H9 (cell line): Measurements from ENCODE around the gene SUGP1. TPM values are rescaled to one million over a fixed set of nuclear protein-coding genes. Genes with fewer than 3 reads are reported as not detected.

Source experiments
- DNase-seq: peaks from one replicate; pipeline ENCODE4 v3.0.0-alpha.2; 2017
- H2AFZ ChIP-seq: one replicate; pipeline ENCODE4 v1.6.1; 2013; ENCODE audit warnings: mild to moderate bottlenecking, low read length, control low read depth, moderate library complexity
- H2AK5ac ChIP-seq: 2 replicates; pipeline ENCODE4 v1.6.1; 2013; ENCODE audit warnings: low read length, control low read depth, mixed read lengths; ENCODE audit not compliant: insufficient read length
- H2BK120ac ChIP-seq: one replicate; pipeline ENCODE4 v1.6.1; 2013; ENCODE audit warnings: low read depth, mild to moderate bottlenecking, low read length, control low read depth, inconsistent platforms; ENCODE audit not compliant: poor library complexity, severe bottlenecking
- H2BK12ac ChIP-seq: 2 replicates; pipeline ENCODE4 v1.6.1; 2013; ENCODE audit warnings: low read length, control low read depth, mixed read lengths, low read depth; ENCODE audit not compliant: insufficient read length
- H2BK15ac ChIP-seq: 2 replicates; pipeline ENCODE4 v1.6.1; 2013; ENCODE audit warnings: low read depth, low read length, control low read depth
- H2BK20ac ChIP-seq: one replicate; pipeline ENCODE4 v1.6.1; 2013; ENCODE audit warnings: low read depth, mild to moderate bottlenecking, low read length, control low read depth, inconsistent platforms; ENCODE audit not compliant: poor library complexity, severe bottlenecking
- H2BK5ac ChIP-seq: 2 replicates; pipeline ENCODE4 v1.6.1; 2013; ENCODE audit warnings: low read length, control low read depth, mixed read lengths; ENCODE audit not compliant: insufficient read length
- H3K14ac ChIP-seq: 2 replicates; pipeline ENCODE4 v1.6.1; 2013; ENCODE audit warnings: low read length, control low read depth; ENCODE audit not compliant: insufficient read depth
- H3K18ac ChIP-seq: 2 replicates; pipeline ENCODE4 v1.6.1; 2013; ENCODE audit warnings: low read depth, mild to moderate bottlenecking, mixed read lengths, low read length, control low read depth; ENCODE audit not compliant: insufficient read length
- H3K23ac ChIP-seq: 2 replicates; pipeline ENCODE4 v1.6.1; 2013; ENCODE audit warnings: low read length, control low read depth, mixed read lengths, low read depth; ENCODE audit not compliant: insufficient read length
- H3K23me2 ChIP-seq: 2 replicates; pipeline ENCODE4 v1.6.1; 2013; ENCODE audit warnings: low read depth, mild to moderate bottlenecking, mixed read lengths, low read length, control low read depth; ENCODE audit not compliant: insufficient read length, poor library complexity, severe bottlenecking
- H3K27ac ChIP-seq: 2 replicates; pipeline ENCODE4 v1.5.1; 2013; ENCODE audit warnings: low read length, control low read depth, mixed read lengths, low read depth; ENCODE audit not compliant: insufficient read length
- H3K27me3 ChIP-seq: 2 replicates; pipeline ENCODE4 v1.6.1; 2013; ENCODE audit warnings: low read length, control low read depth, inconsistent platforms; ENCODE audit not compliant: insufficient read depth
- H3K4ac ChIP-seq: 2 replicates; pipeline ENCODE4 v1.6.1; 2013; ENCODE audit warnings: low read depth, mild to moderate bottlenecking, control low read depth, inconsistent platforms, low read length, moderate library complexity
- H3K4me1 ChIP-seq: 2 replicates; pipeline ENCODE4 v1.6.1; 2013; ENCODE audit warnings: low read length, control low read depth, inconsistent platforms; ENCODE audit not compliant: insufficient read depth
- H3K4me2 ChIP-seq: 2 replicates; pipeline ENCODE4 v1.6.1; 2013; ENCODE audit warnings: low read length, control low read depth, mixed read lengths; ENCODE audit not compliant: insufficient read length, insufficient read depth
- H3K56ac ChIP-seq: 2 replicates; pipeline ENCODE4 v1.6.1; 2013; ENCODE audit warnings: low read depth, mild to moderate bottlenecking, mixed read lengths, low read length, control low read depth; ENCODE audit not compliant: insufficient read length
- H3K79me1 ChIP-seq: 2 replicates; pipeline ENCODE4 v1.6.1; 2013; ENCODE audit warnings: low read depth, mild to moderate bottlenecking, moderate library complexity, low read length, control low read depth, inconsistent platforms; ENCODE audit not compliant: insufficient read depth, poor library complexity, severe bottlenecking
- H3K79me2 ChIP-seq: 2 replicates; pipeline ENCODE4 v1.6.1; 2013; ENCODE audit warnings: low read length, control low read depth, inconsistent platforms; ENCODE audit not compliant: insufficient read depth
- H3K9ac ChIP-seq: 2 replicates; pipeline ENCODE4 v1.6.1; 2013; ENCODE audit warnings: low read length, control low read depth, mixed read lengths; ENCODE audit not compliant: insufficient read length; ENCODE audit errors: extremely low read depth
- H3K9me3 ChIP-seq: one replicate; pipeline ENCODE4 v1.6.1; 2013; ENCODE audit warnings: low read depth, low read length, inconsistent platforms; ENCODE audit not compliant: control insufficient read depth
- H3T11ph ChIP-seq: one replicate; pipeline ENCODE4 v1.6.1; 2013; ENCODE audit warnings: mild to moderate bottlenecking, low read length, control low read depth, inconsistent platforms
- H4K20me1 ChIP-seq: one replicate; pipeline ENCODE4 v1.6.1; 2013; ENCODE audit not compliant: control insufficient read depth, insufficient read length, insufficient read depth
- H4K5ac ChIP-seq: 2 replicates; pipeline ENCODE4 v1.6.1; 2013; ENCODE audit warnings: low read depth, mild to moderate bottlenecking, mixed read lengths, low read length, control low read depth; ENCODE audit not compliant: insufficient read length
- H4K8ac ChIP-seq: replicated peaks from 2 replicates; pipeline ENCODE4 v1.6.1; 2013; ENCODE audit warnings: low read length, control low read depth, mixed read lengths, low read depth; ENCODE audit not compliant: insufficient read length
- H4K91ac ChIP-seq: 2 replicates; pipeline ENCODE4 v1.6.1; 2013; ENCODE audit warnings: low read depth, mild to moderate bottlenecking, moderate library complexity, mixed read lengths, low read length, control low read depth; ENCODE audit not compliant: insufficient read length
- H3K27ac Mint-ChIP-seq, 3 experiments: 2 replicates in 2 of 3; 3 replicates in 1 of 3; pipeline ENCODE4 v1.8.0; 2020 to 2021; ENCODE audit warnings: mixed read lengths in 3 of 3, mild to moderate bottlenecking in 1 of 3, moderate library complexity in 1 of 3
- H3K27me3 Mint-ChIP-seq: 2 replicates; pipeline ENCODE4 v1.8.0; 2021; ENCODE audit warnings: low read depth, mild to moderate bottlenecking, moderate library complexity, mixed read lengths
- H3K36me3 Mint-ChIP-seq, 3 experiments: 2 replicates in 2 of 3; 3 replicates in 1 of 3; pipeline ENCODE4 v1.8.0; 2020 to 2021; ENCODE audit warnings: low read depth in 3 of 3, mixed read lengths in 3 of 3; ENCODE audit not compliant: insufficient read depth in 1 of 3
- H3K4me1 Mint-ChIP-seq, 2 experiments: 2 replicates each; pipeline ENCODE4 v1.8.0; 2020; ENCODE audit warnings: mixed read lengths in 2 of 2
- H3K4me3 Mint-ChIP-seq, 2 experiments: 2 replicates in 1 of 2; 3 replicates in 1 of 2; pipeline ENCODE4 v1.8.0; 2020 to 2021; ENCODE audit warnings: mild to moderate bottlenecking in 2 of 2, mixed read lengths in 2 of 2, moderate library complexity in 1 of 2
- H3K9me3 Mint-ChIP-seq, 2 experiments: 2 replicates in 1 of 2; 3 replicates in 1 of 2; pipeline ENCODE4 v1.8.0; 2020; ENCODE audit warnings: mild to moderate bottlenecking in 2 of 2, mixed read lengths in 2 of 2, moderate library complexity in 1 of 2
- CTCF ChIP-seq: fragments of 200-600 bp; sonication (generic); conservative IDR thresholded peaks from 3 replicates; pipeline ENCODE4 v1.8.0; 2021; ENCODE audit warnings: antibody characterized with exemption, mild to moderate bottlenecking
- WGBS: extraction: QIAGEN DNeasy Blood & Tissue Kit; methylation state at CpG from one replicate; pipeline ENCODE4 v1.1.7; 2013; ENCODE audit warnings: missing lambda C conversion rate, low lambda C conversion rate, mixed read lengths; ENCODE audit not compliant: insufficient read length; ENCODE audit errors: extremely low coverage; 5-methylcytosine and 5-hydroxymethylcytosine counted together
- total RNA-seq: library from RNA; stranded (reverse); gene quantifications from 2 replicates; pipeline ENCODE4 v1.2.1, GENCODE V29; 2021

Gene SUGP1
- total RNA-seq, 1 experiment from 2014 or later, result 103 TPM

GRCh38 chr19:19316082-19316481 is 4.2 kb downstream of the SUGP1 start:
- Histone ChIP-seq H3K23me2 (peaks cover 3% of the 10 kb centered on the region), H3K79me1 (no peaks in the 10 kb centered on the region), H2AK5ac (no peak overlapping the region), H4K8ac (no peak overlapping the region), H2BK12ac (no peak overlapping the region), H2BK120ac (no peak overlapping the region), H3K79me2 (peaks cover 3% of the 10 kb centered on the region; the same call in 1 of the 2 replicates), H2BK20ac (no peak overlapping the region), H3K4me2 (no peak overlapping the region), H2BK5ac (no peak overlapping the region), H3K4ac (no peak overlapping the region), H3K18ac (no peak overlapping the region), H3K9ac (no peak overlapping the region), H2AFZ (no peak overlapping the region), H3K23ac (no peak overlapping the region), H4K91ac (no peak overlapping the region), H3K27ac (no peak overlapping the region), H3K9me3 (no peaks in the 10 kb centered on the region), H3K27me3 (no peaks in the 10 kb centered on the region), H2BK15ac (no peak overlapping the region), H3T11ph (no peak overlapping the region), H3K56ac (no peak overlapping the region), H4K20me1 (no peaks in the 10 kb centered on the region), H3K14ac (no peak overlapping the region), H4K5ac (no peak overlapping the region), H3K4me1 (0 out of 2 replicates have a peak, but pooled peaks cover 2% of the 10 kb centered on the region)
- no CpG with 5 or more reads among the region's 1 CpG for WGBS
- no peak for TF ChIP-seq CTCF
- Mint-ChIP-seq H3K27ac (peak overlapping the region in 1 of 3 experiments; percentile 56; a peak in 2 of 7 replicates), H3K4me3 (no peak overlapping the region), H3K36me3 (peaks cover 6 to 50% (median 37%) of the 10 kb centered on the region in 3 experiments; a peak in 6 of 7 replicates), H3K4me1 (peaks cover 10 to 13% of the 10 kb centered on the region in 2 experiments), H3K9me3 (no peaks in the 10 kb centered on the region), H3K27me3 (no peaks in the 10 kb centered on the region)
- DNase-seq, result no peak
